H1 (cell line): ENCODE results near the gene PRKAR2B.
"Not testable (repeated sequence)": the region's sequence is repeated elsewhere in the genome, so short reads cannot be mapped to it uniquely, and the experiment has no call there.

Source experiments
- BRCA1 ChIP-seq: IDR thresholded peaks from 2 replicates; pipeline ENCODE4 v1.6.1; 2012; ENCODE audit warnings: low read depth, low read length, improper control_type of control experiment
- MAFK ChIP-seq: IDR thresholded peaks from 2 replicates; pipeline ENCODE4 v1.6.1; 2012; ENCODE audit warnings: low read depth, mild to moderate bottlenecking, improper control_type of control experiment, low read length
- TF ChIP-seq, protein P1 (sequence below), 3 experiments: IDR thresholded peaks; 1 replicate in 2 of 3; 2 replicates in 1 of 3; pipeline versions ENCODE4 v1.5.1 to v1.6.1; 2011; ENCODE audit warnings: low read length in 3 of 3, mild to moderate bottlenecking in 3 of 3, inconsistent platforms in 2 of 3, low read depth in 1 of 3, moderate library complexity in 1 of 3; ENCODE audit not compliant: insufficient read depth in 1 of 3; ENCODE audit errors: control extremely low read depth in 1 of 3
- TF ChIP-seq, protein P2 (sequence below): IDR thresholded peaks from 2 replicates; pipeline ENCODE4 v1.6.1; 2011; ENCODE audit warnings: low read length, improper control_type of control experiment

DNA sequence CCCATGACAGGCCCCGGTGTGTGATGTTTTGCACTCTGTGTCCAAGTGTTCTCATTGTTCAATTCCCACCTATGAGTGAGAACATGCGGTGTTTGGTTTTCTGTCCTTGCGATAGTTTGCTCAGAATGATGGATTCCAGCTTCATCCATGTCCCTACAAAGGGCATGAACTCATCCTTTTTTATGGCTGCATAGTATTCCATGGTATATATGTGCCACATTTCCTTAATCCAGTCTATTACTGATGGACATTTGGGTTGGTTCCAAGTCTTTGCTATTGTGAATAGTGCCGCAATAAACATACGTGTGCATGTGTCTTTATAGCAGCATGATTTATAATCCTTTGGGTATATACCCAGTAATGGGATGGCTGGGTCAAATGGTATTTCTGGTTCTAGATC is 49.2 kb downstream of the PRKAR2B start:
- TF ChIP-seq BRCA1, MAFK: not testable (repeated sequence)
- TF ChIP-seq, protein P1, sequence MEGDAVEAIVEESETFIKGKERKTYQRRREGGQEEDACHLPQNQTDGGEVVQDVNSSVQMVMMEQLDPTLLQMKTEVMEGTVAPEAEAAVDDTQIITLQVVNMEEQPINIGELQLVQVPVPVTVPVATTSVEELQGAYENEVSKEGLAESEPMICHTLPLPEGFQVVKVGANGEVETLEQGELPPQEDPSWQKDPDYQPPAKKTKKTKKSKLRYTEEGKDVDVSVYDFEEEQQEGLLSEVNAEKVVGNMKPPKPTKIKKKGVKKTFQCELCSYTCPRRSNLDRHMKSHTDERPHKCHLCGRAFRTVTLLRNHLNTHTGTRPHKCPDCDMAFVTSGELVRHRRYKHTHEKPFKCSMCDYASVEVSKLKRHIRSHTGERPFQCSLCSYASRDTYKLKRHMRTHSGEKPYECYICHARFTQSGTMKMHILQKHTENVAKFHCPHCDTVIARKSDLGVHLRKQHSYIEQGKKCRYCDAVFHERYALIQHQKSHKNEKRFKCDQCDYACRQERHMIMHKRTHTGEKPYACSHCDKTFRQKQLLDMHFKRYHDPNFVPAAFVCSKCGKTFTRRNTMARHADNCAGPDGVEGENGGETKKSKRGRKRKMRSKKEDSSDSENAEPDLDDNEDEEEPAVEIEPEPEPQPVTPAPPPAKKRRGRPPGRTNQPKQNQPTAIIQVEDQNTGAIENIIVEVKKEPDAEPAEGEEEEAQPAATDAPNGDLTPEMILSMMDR (IDR thresholded peaks at IDR 0.05; ENCODE audit: control extremely low read depth in 1 of 3, insufficient read depth in 1 of 3, low read depth in 1 of 3, low read length in 3 of 3): not testable (repeated sequence)
- TF ChIP-seq, protein P2, sequence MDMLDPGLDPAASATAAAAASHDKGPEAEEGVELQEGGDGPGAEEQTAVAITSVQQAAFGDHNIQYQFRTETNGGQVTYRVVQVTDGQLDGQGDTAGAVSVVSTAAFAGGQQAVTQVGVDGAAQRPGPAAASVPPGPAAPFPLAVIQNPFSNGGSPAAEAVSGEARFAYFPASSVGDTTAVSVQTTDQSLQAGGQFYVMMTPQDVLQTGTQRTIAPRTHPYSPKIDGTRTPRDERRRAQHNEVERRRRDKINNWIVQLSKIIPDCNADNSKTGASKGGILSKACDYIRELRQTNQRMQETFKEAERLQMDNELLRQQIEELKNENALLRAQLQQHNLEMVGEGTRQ: not testable (repeated sequence)
